Stimulated activated CD8-positive, alpha-beta memory T cell treated with anti-CD3 and anti-CD28 coated beads, Interleukin-4, amount 100 ng/mL, for 1 hour (primary cell): ENCODE results near the gene LILRB3.
A peak's percentile ranks its signal among the peaks of the same experiment; 100 is the strongest.
"Not testable (repeated sequence)": the region's sequence is repeated elsewhere in the genome, so short reads cannot be mapped to it uniquely, and the experiment has no call there.

Experiments
- DNase-seq, 2 donors: peaks; one replicate each; pipeline ENCODE4 v3.0.0-alpha.2; 2020; ENCODE audit warnings: low read depth in 2 of 2, low spot score in 1 of 2

LILRB3 gene

GRCh38 chr19:54191011-54191810 lies 31.6 kb downstream of the LILRB3 start, which contains the start of gene TSEN34:
TSEN34 (plus strand) TSS chr19:54191308; CDS start chr19:54191365, 57 bp downstream.
- DNase-seq, result peak in 1 of 2 donors; percentile 75

DNA sequence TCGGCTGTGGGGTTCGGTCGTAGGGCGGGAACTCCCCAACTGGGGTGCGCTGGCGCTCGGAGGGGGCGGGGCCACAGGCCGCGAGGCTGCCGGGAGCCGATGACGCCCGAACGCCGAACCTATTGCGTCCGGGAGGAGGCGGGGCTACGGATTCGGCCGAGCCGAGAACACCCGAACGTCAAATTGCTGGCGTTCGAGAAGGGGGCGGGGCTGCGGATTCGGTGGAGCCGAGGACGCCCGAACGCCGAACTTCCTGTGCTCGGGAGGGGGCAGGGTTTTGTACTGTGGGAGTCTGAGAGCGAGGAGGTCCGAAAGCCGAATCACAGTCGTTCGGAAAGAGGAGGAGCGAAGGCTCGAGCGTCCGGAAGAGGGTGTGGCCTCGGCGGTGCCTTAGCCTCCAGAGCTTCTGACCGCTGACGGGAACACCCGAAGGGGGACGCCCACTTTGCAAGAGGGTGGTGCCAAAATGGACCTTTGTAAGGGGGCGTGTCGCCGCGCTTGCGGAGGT lies 32.2 kb downstream of the LILRB3 start:
- peak; percentile 99 to 100 for DNase-seq

DNA sequence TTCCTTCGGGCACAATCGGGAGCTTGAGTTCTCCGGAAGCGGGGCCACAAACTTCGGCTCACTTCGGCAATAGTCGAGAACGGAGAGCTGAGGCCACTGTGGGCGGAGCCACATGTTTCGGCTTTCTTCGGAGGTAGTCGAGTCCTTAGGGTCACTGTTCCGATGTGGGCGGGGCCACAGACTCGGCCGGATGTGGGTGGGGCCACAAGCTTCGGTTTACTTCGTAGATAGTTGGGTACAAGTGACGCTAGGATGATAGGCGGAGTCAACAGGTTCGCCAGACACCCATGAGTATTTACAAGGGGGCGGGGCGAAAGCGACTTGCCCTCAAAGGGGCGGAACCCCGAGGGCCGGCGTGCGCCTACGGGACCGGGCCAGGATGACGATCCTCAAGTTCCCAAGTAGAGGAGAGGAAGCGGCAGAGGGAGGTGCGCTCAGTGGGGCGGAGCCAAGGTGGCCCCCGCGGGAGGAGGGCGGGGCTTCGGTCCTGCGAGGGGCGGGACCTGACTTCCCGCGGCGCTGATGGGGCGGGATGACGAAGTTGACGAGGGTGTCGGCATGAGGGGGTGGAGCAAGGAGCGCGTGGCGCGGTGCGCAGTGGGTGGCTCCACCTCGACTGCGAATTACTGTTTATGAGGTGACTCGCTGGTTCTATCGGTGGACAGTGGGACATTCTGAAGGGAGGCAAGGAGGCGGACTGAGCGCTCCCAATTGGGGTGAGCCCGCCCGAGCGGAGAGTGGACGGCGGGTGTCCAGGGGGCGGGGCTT lies 32.9 kb downstream of the LILRB3 start:
- DNase-seq, result peak; percentile 99 to 100

GRCh38 chr19:54189145-54189734 lies 33.6 kb downstream of the LILRB3 start, which contains the start of gene MBOAT7:
MBOAT7 (minus strand) TSS chr19:54189580; CDS start chr19:54188508, 1,072 bp downstream.
- DNase-seq, result peak in 1 of 2 donors; percentile 30

- peak in 1 of 2 donors; percentile 54 for DNase-seq
Observed at GRCh38 chr19:54188215-54188871, 34.5 kb downstream of the LILRB3 start.

GRCh38 chr19:54186934-54187381 lies 35.8 kb downstream of the LILRB3 start:
- DNase-seq, result no peak

DNA sequence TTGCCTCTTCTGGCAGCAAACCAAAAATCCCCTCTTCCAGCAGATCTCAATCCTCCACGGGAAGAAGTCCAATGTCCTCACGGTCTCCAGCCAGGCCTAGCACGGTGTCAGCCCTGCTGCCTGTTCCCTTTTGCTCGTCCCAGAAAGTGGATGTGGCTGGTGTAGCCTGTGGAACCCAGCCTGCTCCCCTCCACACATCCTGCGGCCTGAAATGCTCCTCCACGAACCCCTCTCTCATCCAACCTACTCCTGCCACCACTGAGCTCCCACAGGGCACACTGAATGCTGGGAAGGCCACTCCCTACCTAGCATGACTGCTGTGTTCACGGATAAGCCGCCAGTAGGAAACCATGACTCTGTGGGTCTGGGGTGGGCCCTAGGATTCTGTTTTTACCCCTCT lies 36.5 kb downstream of the LILRB3 start:
- no peak for DNase-seq

DNA sequence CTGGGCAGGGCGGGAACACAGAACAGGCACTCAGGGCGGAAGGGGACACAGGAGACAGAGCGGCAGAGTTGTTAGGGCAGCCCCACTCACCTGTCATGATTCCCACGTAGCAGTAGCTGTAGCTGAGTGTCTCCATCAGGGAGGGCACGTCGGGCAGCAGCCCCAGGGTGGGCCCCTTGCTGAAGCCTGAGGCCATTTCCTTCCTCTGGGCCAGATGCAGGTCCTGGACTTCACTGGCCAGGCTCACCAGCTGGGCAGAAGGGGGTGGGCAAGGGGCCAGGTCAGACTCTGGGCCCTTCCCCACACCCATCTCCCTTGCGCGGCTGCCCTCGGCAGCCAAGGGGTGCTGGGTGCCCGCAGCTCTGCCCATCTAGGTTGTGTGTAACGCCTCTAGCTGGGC lies 39.4 kb downstream of the LILRB3 start:
- DNase-seq, result no peak

GRCh38 chr19:54181894-54182293 lies 40.9 kb downstream of the LILRB3 start:
- not testable (repeated sequence) for DNase-seq

GRCh38 chr19:54180691-54181091 lies 42.1 kb downstream of the LILRB3 start:
- DNase-seq, result no peak

DNA sequence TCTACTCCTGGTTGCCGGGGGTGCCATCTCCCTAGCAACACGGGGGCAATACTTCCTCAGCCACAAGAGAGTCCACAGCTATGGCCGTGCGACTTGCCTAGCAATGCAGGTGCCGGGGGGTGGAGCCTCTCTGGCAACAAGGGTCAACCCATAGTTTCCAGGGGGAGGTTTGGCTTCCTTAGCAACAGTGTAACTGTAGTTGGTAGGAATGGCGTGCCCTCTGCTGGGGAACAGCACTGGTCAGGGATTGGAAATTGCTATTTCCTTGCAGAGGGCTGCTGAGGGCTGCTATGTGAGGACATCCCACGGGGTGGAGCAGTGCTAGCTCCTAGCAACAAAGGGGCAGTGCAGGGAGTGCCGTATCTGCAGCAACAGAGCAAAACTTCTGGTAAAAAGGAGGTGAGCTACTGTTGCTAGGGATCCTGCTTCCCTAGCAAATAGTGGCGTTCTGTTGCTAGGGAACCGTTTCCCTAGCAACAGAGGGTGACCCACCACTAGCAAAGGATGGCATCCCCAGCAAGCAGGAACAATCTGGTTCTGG lies 42.8 kb downstream of the LILRB3 start:
- no peak for DNase-seq

GRCh38 chr19:54179262-54179852 lies 43.5 kb downstream of the LILRB3 start:
- DNase-seq, result no peak

DNA sequence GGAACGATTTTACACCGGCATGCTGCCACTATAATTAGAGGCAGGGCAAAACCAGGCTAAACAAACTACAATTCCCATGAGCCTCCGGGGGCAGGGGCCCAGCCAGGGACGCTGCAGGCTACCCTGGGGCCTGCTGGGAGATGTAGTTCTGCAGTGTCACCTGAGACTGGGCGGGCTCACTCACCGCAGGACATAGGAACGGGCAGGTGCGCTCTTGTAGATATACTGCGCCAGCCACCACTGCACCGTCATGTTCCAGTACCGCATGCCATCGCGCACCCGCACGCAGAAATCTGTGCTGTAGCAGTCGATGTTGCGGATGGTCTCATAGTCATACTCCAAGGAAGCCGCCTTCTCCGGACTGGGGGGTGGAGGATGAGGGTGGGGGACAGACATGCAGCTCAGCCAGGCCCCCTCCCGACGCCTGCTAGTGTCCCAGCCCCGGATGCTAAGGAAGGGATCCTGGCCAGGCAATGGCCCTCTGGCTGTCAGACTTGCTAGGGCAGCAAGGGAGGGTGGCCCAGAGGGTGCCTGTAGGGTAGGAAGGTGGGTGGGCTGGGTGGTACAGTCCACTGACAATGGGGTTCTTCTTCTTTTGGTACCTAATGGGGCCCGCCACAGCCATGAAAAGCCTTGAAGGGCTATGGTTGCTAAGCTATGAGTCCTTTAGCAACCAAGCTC lies 44.1 kb downstream of the LILRB3 start:
- DNase-seq, result no peak

- DNase-seq, result no peak
Observed at GRCh38 chr19:54173951-54174834, 48.6 kb downstream of the LILRB3 start.

DNA sequence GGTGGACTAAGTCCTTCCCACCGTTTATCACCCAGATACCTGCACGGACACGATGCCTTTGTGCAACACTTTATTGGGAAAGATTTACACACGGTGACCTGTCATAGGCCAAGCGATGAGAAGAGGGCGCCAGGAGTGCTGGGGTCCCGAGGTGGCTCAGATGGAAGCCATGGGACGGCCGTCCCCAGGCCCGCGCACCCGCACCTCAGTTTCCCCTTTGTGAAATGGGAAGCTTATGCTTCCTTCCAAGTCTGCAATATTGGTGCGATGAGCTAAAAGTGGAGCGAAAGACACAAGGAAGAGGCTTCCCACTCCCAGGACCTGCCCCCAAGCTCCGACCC lies 49.5 kb downstream of the LILRB3 start:
- DNase-seq, result no peak

DNA sequence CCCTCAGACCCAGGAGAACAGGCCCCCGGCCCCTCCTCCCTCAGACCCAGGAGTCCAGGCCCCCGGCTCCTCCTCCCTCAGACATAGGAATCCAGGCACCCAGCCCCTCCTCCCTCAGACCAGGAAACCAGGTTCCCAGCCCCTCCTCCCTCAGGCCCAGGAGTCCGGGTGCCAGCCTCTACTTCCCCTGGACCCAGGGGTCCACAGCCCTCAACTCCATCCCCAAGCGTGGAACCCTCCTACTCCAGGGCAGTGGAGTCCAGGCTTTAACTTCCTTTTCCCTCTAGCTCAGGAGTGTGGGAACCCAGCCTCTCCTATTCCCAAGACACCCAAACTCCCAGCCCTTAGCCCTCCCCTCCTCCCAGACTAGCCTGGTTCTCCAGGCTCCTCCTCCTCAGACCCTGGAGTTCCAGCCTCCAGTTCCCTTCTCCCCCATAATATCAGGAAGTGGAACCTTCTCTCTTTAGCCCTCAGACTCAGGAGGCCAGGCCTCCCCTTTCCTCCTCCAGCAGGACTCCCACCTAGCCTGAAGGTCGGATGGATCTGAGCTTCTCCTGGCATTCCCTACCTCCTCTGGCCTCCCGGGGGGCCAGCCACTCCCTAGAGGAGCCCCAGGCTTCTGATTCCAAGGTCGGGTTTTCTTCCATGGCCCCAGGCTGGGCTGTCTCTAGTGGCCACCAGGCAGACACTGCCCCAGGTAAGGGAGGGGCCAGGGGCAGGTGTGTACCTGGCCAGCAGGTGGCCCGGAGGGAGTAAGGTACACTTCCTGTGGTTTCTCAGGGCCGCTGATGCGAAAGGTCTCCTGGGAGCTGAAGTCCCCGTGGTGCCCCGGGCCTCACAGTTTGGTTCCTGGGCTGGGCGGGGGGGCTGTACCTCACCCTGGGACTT lies 50.1 kb downstream of the LILRB3 start, which contains the start of gene TMC4:
Gene TMC4 (minus strand): TSS at position 690 of the 888 bp plus-strand sequence. CDS start 43 bp downstream, at position 647.
- DNase-seq, result no peak

DNA sequence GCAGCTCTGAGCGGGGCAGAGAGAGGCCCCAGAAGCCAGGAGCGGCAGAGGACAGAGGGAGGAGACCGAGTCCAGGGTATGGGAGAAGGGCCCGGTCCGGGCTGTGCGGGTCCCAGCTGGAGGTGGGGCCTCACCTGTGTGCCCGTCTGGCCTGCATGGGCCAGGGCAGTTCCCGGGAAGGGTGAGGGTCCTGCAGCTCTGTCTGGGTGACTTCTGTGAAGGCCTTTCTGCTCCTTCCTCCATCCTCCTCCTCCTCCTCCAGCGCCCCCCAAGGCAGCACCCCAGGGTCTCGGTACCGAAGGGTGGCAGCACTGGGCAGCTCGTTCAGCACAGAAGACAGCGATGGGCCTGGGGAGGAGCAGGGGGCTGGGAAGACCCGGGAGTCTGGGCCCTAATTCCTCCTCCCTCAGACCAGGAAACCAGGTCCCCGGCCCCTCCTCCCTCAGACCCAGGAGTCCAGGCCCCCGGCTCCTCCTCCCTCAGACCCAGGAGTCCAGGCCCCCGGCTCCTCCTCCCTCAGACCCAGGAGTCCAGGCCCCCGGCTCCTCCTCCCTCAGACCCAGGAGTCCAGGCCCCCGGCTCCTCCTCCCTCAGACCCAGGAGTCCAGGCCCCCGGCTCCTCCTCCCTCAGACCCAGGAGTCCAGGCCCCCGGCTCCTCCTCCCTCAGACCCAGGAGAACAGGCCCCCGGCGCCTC lies 50.9 kb downstream of the LILRB3 start:
- DNase-seq, result not testable (repeated sequence)
